Amygdala (tissue), 56 donors: Measurements from ENCODE around the gene KCTD10.

Source experiments
- DNase-seq, 56 donors: peaks; one replicate each; lab custom pipeline; 2025; lab: John Stamatoyannopoulos, UW

The KCTD10 gene

GRCh38 chr12:109477185-109477962 lies at the start of gene KCTD10, which contains the start of gene UBE3B:
Gene KCTD10, minus strand, starts transcription at chr12:109477300. Its CDS starts 38 bp downstream, at chr12:109477262.
Gene UBE3B, plus strand, starts transcription at chr12:109477634. Its CDS starts 5,918 bp downstream, at chr12:109483552.
- DNase-seq, result peak; percentile 31 to 94 (median 80)

- no peak for DNase-seq
Measured at GRCh38 chr12:109525279-109525585, 48.1 kb upstream of the KCTD10 start.

- no peak for DNase-seq
Measured at GRCh38 chr12:109524466-109525278, 47.6 kb upstream of the KCTD10 start.

GRCh38 chr12:109523504-109523903 lies 46.4 kb upstream of the KCTD10 start:
- DNase-seq, result no peak

- peak in 30 of 56 donors; percentile 1 to 63 (median 25) for DNase-seq
Measured at GRCh38 chr12:109523071-109523470, 46.0 kb upstream of the KCTD10 start.

- no peak for DNase-seq
Measured at GRCh38 chr12:109521831-109522230, 44.7 kb upstream of the KCTD10 start.

GRCh38 chr12:109519787-109520186 lies 42.7 kb upstream of the KCTD10 start:
- DNase-seq, result no peak

GRCh38 chr12:109518820-109519665 lies 41.9 kb upstream of the KCTD10 start:
- peak in 43 of 56 donors; percentile 6 to 89 (median 38) for DNase-seq

GRCh38 chr12:109517619-109518018 lies 40.5 kb upstream of the KCTD10 start:
- no peak for DNase-seq

GRCh38 chr12:109513977-109514376 lies 36.9 kb upstream of the KCTD10 start:
- no peak for DNase-seq

GRCh38 chr12:109513051-109513450 lies 36.0 kb upstream of the KCTD10 start:
- no peak for DNase-seq

- no peak for DNase-seq
Measured at GRCh38 chr12:109512608-109513007, 35.5 kb upstream of the KCTD10 start.

GRCh38 chr12:109510196-109510595 lies 33.1 kb upstream of the KCTD10 start:
- no peak for DNase-seq

GRCh38 chr12:109504068-109504467 lies 27.0 kb upstream of the KCTD10 start:
- peak in 1 of 56 donors; percentile 6 for DNase-seq

GRCh38 chr12:109503611-109504010 lies 26.5 kb upstream of the KCTD10 start:
- no peak for DNase-seq

GRCh38 chr12:109502332-109502731 lies 25.2 kb upstream of the KCTD10 start:
- DNase-seq, result no peak

- no peak for DNase-seq
Measured at GRCh38 chr12:109501299-109501698, 24.2 kb upstream of the KCTD10 start.

- no peak for DNase-seq
Measured at GRCh38 chr12:109500406-109501185, 23.5 kb upstream of the KCTD10 start.

GRCh38 chr12:109497675-109498074 lies 20.6 kb upstream of the KCTD10 start:
- DNase-seq, result no peak

GRCh38 chr12:109496306-109496705 lies 19.2 kb upstream of the KCTD10 start:
- DNase-seq, result no peak
